HL-60 (cell line): ENCODE data around the gene TBC1D5.
"Not testable (repeated sequence)": the region's sequence is repeated elsewhere in the genome, so short reads cannot be mapped to it uniquely, and the experiment has no call there.

Source experiments
- DNase-seq, 2 experiments: peaks; one replicate each; pipeline ENCODE4 v3.0.0-alpha.2; 2010 to 2020; ENCODE audit warnings: low read depth in 1 of 2, low spot score in 1 of 2
- H3K27ac ChIP-seq: fragments of 250-450 bp; sonication (Bioruptor Pico); replicated peaks from 2 replicates; pipeline ENCODE4 v1.5.1; 2020; ENCODE audit warnings: mild to moderate bottlenecking, moderate library complexity
- H3K27me3 ChIP-seq: fragments of 250-450 bp; sonication (Bioruptor Pico); 2 replicates; pipeline ENCODE4 v1.5.1; 2021; ENCODE audit warnings: mild to moderate bottlenecking, moderate library complexity; ENCODE audit not compliant: insufficient read depth, poor library complexity, severe bottlenecking
- H3K4me3 ChIP-seq: replicated peaks from 2 replicates; pipeline ENCODE4 v1.5.1; 2011; ENCODE audit warnings: mild to moderate bottlenecking, control low read depth, low read length; ENCODE audit not compliant: insufficient read depth
- CTCF ChIP-seq: IDR thresholded peaks from one replicate; pipeline ENCODE4 v1.5.1; 2011; ENCODE audit warnings: low read length, control low read depth, inconsistent platforms; ENCODE audit not compliant: insufficient read depth
- GABPA ChIP-seq: IDR thresholded peaks from 2 replicates; pipeline ENCODE4 v1.6.1; 2012; ENCODE audit warnings: low read depth
- POLR2AphosphoS5 ChIP-seq: IDR thresholded peaks from 2 replicates; pipeline ENCODE4 v1.6.1; 2012; ENCODE audit warnings: low read depth
- REST ChIP-seq: IDR thresholded peaks from 2 replicates; pipeline ENCODE4 v1.6.1; 2012; ENCODE audit warnings: low read depth; ENCODE audit not compliant: insufficient replicate concordance
- SPI1 ChIP-seq: IDR thresholded peaks from 2 replicates; pipeline ENCODE4 v1.6.1; 2012; ENCODE audit warnings: low read depth, mild to moderate bottlenecking, borderline replicate concordance
- long read RNA-seq: library from polyadenylated mRNA; unstranded; transcript quantifications from one replicate; pipeline ENCODE4 v2.0.0, GENCODE V29; 2020

Gene TBC1D5
- long read RNA-seq, partial matches to known transcripts = 99 of 238 reads
- long read RNA-seq, other reads (novel, unspliced or antisense) = 139 of 238 reads

GRCh38 chr3:17742102-17742879, at the start of gene TBC1D5:
Gene TBC1D5, minus strand, starts transcription at chr3:17742631. Its CDS starts 234,061 bp downstream, at chr3:17508570.
- TF ChIP-seq REST (peak; percentile 56), CTCF (no peak), SPI1 (no peak), POLR2AphosphoS5 (peak; percentile 92), GABPA (no peak)
- Histone ChIP-seq H3K27me3 (no peaks in the 10 kb centered on the region), H3K27ac (peak within 1 kb of the TSS; percentile 89), H3K4me3 (peak within 1 kb of the TSS; percentile 64)
- peak; percentile 93 to 97 for DNase-seq

GRCh38 chr3:17783426-17783825, 41.0 kb upstream of the TBC1D5 start:
- DNase-seq = no peak
- H3K27ac ChIP-seq = no peak overlapping the region
- no peaks in the 10 kb centered on the region for H3K27me3 ChIP-seq
- H3K4me3 ChIP-seq = no peak overlapping the region
- TF ChIP-seq REST = no peak
- no peak for TF ChIP-seq POLR2AphosphoS5
- TF ChIP-seq GABPA = no peak
- TF ChIP-seq SPI1 = no peak
- no peak for TF ChIP-seq CTCF

- Histone ChIP-seq H3K27me3 (no peaks in the 10 kb centered on the region), H3K4me3 (no peak overlapping the region), H3K27ac (no peak overlapping the region)
- TF ChIP-seq REST (no peak), POLR2AphosphoS5 (no peak), CTCF (no peak), GABPA (no peak), SPI1 (no peak)
- DNase-seq = no peak
Measured at GRCh38 chr3:17782751-17783150, 40.3 kb upstream of the TBC1D5 start.

- not testable (repeated sequence) for H3K4me3 ChIP-seq, H3K27me3 ChIP-seq
- peak overlapping the region; percentile 61 for H3K27ac ChIP-seq
- peak in 1 of 2 experiments; percentile 41 for DNase-seq
Measured at GRCh38 chr3:17780369-17780768, 37.9 kb upstream of the TBC1D5 start.
